OCI-LY3 (cell line): ENCODE measurements around the gene SERAC1.

Experiments
- H2AFZ ChIP-seq: fragments of 200-600, 300-600 bp; shearing (Covaris generic); 2 replicates; pipeline ENCODE4 v1.6.0; 2014; ENCODE audit warnings: antibody characterized with exemption, low read depth, low read length
- H3K27ac ChIP-seq: fragments of 200-600, 300-600 bp; sonication (generic); 2 replicates; pipeline ENCODE4 v1.5.1; 2014; ENCODE audit warnings: mild to moderate bottlenecking, low read length, moderate library complexity, mixed read lengths
- H3K27me3 ChIP-seq: fragments of 200-600, 300-600 bp; sonication (generic); 2 replicates; pipeline ENCODE4 v1.6.1; 2014; ENCODE audit warnings: low read depth, low read length, mixed read lengths
- H3K36me3 ChIP-seq: fragments of 200-600, 300-600 bp; sonication (generic); replicated peaks from 2 replicates; pipeline ENCODE3; 2014; ENCODE audit warnings: low read depth, low read length, mixed read lengths
- H3K4me1 ChIP-seq: fragments of 300-600, 200-600 bp; sonication (generic); 2 replicates; pipeline ENCODE4 v1.6.1; 2014; ENCODE audit warnings: low read length, mixed read lengths
- H3K4me2 ChIP-seq: fragments of 200-600, 300-600 bp; sonication (generic); 2 replicates; pipeline ENCODE4 v1.6.1; 2014; ENCODE audit warnings: low read length, mixed read lengths
- H3K4me3 ChIP-seq: fragments of 300-600, 200-600 bp; sonication (generic); 2 replicates; pipeline ENCODE4 v1.5.1; 2014; ENCODE audit warnings: antibody characterized with exemption, mild to moderate bottlenecking, low read length, moderate library complexity
- H3K79me2 ChIP-seq: fragments of 300-600, 200-600 bp; shearing (Covaris generic); 2 replicates; pipeline ENCODE4 v1.6.1; 2014; ENCODE audit warnings: mild to moderate bottlenecking, low read length, mixed read lengths
- H3K9ac ChIP-seq: fragments of 300-600, 200-600 bp; shearing (Covaris generic); 2 replicates; pipeline ENCODE4 v1.6.0; 2014; ENCODE audit warnings: mild to moderate bottlenecking, low read length, moderate library complexity
- H3K9me3 ChIP-seq: fragments of 200-600, 300-600 bp; shearing (Covaris generic); 2 replicates; pipeline ENCODE4 v1.6.1; 2014; ENCODE audit warnings: low read length, mixed read lengths; ENCODE audit not compliant: insufficient read depth
- H4K20me1 ChIP-seq: fragments of 200-600, 300-600 bp; sonication (generic); 2 replicates; pipeline ENCODE4 v1.6.1; 2016; ENCODE audit warnings: low read length, mixed read lengths; ENCODE audit not compliant: insufficient read depth
- EZH2phosphoT487 ChIP-seq: fragments of 200-600 bp; shearing (Covaris generic); IDR thresholded peaks from 2 replicates; pipeline ENCODE4 v1.6.1; 2018; ENCODE audit warnings: antibody characterized with exemption, mixed run types, low read depth
- TF ChIP-seq, protein P1 (sequence below): fragments of 200-600, 300-600 bp; sonication (generic); IDR thresholded peaks from 2 replicates; pipeline ENCODE4 v1.5.1; 2014; ENCODE audit warnings: antibody characterized with exemption, low read length, low read depth

The SERAC1 gene

DNA sequence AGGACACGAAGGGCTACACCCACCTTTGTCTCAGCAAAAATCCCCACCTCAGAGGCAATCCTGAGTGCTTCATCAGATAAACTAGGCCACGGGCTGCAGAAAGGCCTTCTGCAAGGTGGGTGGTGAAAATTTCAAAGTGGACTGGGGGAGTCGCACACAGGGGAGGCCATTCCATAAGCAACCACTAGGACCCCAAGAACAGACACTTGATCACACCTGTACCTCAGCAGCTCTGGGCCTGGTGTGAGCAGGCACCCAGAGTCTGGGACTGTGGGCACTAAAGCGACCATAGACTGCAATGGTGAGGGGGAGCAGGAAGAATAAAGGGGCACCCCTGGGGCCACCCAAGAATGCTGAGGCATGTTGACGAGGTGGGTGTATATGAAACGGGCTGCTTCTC lies 52.6 kb downstream of the SERAC1 start:
- TF ChIP-seq, protein P1, sequence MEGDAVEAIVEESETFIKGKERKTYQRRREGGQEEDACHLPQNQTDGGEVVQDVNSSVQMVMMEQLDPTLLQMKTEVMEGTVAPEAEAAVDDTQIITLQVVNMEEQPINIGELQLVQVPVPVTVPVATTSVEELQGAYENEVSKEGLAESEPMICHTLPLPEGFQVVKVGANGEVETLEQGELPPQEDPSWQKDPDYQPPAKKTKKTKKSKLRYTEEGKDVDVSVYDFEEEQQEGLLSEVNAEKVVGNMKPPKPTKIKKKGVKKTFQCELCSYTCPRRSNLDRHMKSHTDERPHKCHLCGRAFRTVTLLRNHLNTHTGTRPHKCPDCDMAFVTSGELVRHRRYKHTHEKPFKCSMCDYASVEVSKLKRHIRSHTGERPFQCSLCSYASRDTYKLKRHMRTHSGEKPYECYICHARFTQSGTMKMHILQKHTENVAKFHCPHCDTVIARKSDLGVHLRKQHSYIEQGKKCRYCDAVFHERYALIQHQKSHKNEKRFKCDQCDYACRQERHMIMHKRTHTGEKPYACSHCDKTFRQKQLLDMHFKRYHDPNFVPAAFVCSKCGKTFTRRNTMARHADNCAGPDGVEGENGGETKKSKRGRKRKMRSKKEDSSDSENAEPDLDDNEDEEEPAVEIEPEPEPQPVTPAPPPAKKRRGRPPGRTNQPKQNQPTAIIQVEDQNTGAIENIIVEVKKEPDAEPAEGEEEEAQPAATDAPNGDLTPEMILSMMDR, result no peak
- no peak for TF ChIP-seq EZH2phosphoT487
- H3K4me3 ChIP-seq, result no peak overlapping the region
- no peaks in the 10 kb centered on the region for H3K9me3 ChIP-seq
- no peaks in the 10 kb centered on the region for H3K79me2 ChIP-seq
- H3K4me1 ChIP-seq, result no peaks in the 10 kb centered on the region
- H3K36me3 ChIP-seq, result no peaks in the 10 kb centered on the region
- no peak overlapping the region for H2AFZ ChIP-seq
- no peak overlapping the region for H3K9ac ChIP-seq
- no peaks in the 10 kb centered on the region for H4K20me1 ChIP-seq
- H3K4me2 ChIP-seq, result no peak overlapping the region
- no peaks in the 10 kb centered on the region for H3K27me3 ChIP-seq
- H3K27ac ChIP-seq, result no peak overlapping the region

DNA sequence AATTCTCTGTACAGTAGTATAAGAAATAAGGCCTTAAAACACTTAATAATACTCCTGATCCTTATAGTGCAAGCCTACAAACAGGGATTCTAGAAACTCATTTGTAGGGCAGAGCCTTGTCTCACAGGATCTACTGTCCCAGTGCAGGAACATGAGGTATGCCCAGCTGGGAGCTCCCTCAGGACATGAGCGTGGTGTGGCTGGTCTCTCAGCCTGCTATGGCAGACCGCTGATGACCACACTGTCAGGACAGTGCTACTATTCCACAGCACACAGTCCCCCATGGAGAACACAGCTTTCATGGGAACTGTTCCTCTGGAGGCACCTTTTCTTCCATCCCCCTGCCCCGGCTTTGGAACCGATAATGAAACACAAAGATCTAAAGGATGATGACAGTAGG lies 53.0 kb downstream of the SERAC1 start:
- no peak overlapping the region for H3K4me3 ChIP-seq
- no peak overlapping the region for H2AFZ ChIP-seq
- no peak overlapping the region for H3K4me2 ChIP-seq
- TF ChIP-seq EZH2phosphoT487, result no peak
- TF ChIP-seq, protein P1, result no peak
- H4K20me1 ChIP-seq, result no peaks in the 10 kb centered on the region
- H3K27me3 ChIP-seq, result no peaks in the 10 kb centered on the region
- no peak overlapping the region for H3K9ac ChIP-seq
- H3K36me3 ChIP-seq, result no peaks in the 10 kb centered on the region
- no peaks in the 10 kb centered on the region for H3K4me1 ChIP-seq
- H3K79me2 ChIP-seq, result no peaks in the 10 kb centered on the region
- H3K27ac ChIP-seq, result no peak overlapping the region
- H3K9me3 ChIP-seq, result no peaks in the 10 kb centered on the region

DNA sequence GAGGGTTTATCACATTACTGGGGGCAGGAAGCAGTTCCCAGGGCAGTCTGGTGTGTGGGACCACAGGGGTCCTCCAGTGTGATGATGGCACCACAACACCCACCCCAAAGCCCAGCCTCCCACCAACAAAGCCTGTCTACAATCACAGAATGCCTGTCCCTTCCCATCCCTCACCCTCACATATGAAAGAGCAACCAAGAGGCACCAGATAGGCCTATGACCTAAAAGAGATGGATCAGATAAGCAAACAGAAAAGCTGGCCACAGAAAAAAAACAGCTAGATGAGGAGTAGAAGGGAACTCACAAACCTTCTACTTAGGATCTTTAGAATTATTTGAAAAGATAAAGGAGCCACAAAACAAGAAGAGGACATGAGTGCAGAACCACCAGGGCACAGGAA lies 54.3 kb downstream of the SERAC1 start:
- no peaks in the 10 kb centered on the region for H3K9me3 ChIP-seq
- no peak overlapping the region for H3K4me2 ChIP-seq
- H4K20me1 ChIP-seq, result no peaks in the 10 kb centered on the region
- H3K79me2 ChIP-seq, result no peaks in the 10 kb centered on the region
- H3K4me3 ChIP-seq, result no peak overlapping the region
- no peaks in the 10 kb centered on the region for H3K36me3 ChIP-seq
- TF ChIP-seq EZH2phosphoT487, result no peak
- TF ChIP-seq, protein P1, result no peak
- H3K27me3 ChIP-seq, result no peaks in the 10 kb centered on the region
- H3K27ac ChIP-seq, result no peak overlapping the region
- no peak overlapping the region for H2AFZ ChIP-seq
- no peaks in the 10 kb centered on the region for H3K4me1 ChIP-seq
- no peak overlapping the region for H3K9ac ChIP-seq

DNA sequence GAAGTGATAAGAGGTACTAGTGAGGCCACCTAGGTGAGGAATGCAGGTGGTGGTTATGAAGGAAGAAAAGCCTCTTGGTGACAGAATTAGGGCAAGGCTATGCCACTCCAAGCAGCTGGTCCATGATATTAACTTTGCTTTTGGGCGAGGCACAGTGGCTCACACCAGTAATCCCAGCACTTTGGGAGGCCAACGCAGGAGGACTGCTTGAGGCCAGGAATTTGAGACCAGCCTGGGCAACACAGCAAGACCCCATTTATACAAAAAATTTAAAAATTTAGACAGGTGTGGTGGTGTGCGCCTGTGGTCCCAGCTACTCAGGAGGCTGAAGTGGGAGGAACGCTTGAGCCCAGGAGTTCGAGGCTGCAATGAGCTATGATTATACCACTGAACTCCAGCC lies 56.1 kb downstream of the SERAC1 start:
- H3K4me3 ChIP-seq, result no peak overlapping the region
- TF ChIP-seq, protein P1, result no peak
- TF ChIP-seq EZH2phosphoT487, result no peak
- H3K9me3 ChIP-seq, result no peaks in the 10 kb centered on the region
- H3K9ac ChIP-seq, result no peak overlapping the region
- no peaks in the 10 kb centered on the region for H3K27me3 ChIP-seq
- no peak overlapping the region for H3K27ac ChIP-seq
- no peak overlapping the region for H2AFZ ChIP-seq
- no peaks in the 10 kb centered on the region for H4K20me1 ChIP-seq
- no peaks in the 10 kb centered on the region for H3K4me1 ChIP-seq
- H3K79me2 ChIP-seq, result no peaks in the 10 kb centered on the region
- H3K36me3 ChIP-seq, result no peaks in the 10 kb centered on the region
- H3K4me2 ChIP-seq, result no peak overlapping the region
